ENCODE results near the gene ATRNL1.

DNA sequence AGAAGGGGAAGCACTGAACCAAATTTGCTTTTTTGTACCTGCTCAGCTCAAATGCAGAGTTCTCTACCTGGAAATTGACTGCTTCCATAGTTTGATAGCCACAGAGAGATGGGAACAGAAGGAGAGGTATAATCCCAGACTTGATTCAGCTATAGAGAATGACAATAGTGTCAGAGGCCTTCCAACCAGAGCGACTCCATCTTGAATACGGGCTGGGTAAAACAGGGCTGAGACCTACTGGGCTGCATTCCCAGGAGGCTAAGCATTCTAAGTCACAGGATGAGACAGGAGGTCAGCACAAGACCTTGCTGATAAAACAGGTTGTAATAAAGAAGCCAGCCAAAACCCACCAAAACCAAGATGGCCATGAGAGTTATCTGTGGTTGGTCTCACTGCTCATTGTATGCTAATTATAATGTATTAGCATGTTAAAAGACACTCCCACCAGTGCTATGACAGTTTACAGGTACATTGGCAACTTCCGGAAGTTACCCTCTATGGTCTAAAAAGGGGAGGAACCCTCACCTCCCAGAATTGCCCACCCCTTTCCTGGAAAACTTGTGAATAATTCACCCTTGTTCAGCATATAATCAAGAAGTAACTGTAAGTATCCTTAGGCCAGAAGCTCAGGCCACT, 42.7 kb upstream of the ATRNL1 start:
- TF ChIP-seq EZH2 (IDR thresholded peaks at IDR 0.05; ENCODE audit: insufficient read depth, poor library complexity, severe bottlenecking) (no peak), EZH2phosphoT487 (IDR thresholded peaks at IDR 0.05; ENCODE audit: insufficient read depth, low read depth) (no peak)
